Upper lobe of left lung (tissue), 4 donors: ENCODE data around the gene ZSCAN5C.
"Not testable (repeated sequence)": the region's sequence is repeated elsewhere in the genome, so short reads cannot be mapped to it uniquely, and the experiment has no call there.

ENCODE experiments used
- POLR2A ChIP-seq, 4 donors: fragments of 450-650 bp; IDR thresholded peaks; one replicate each; pipeline ENCODE4 v1.5.1; 2016 to 2017; ENCODE audit warnings: antibody characterized with exemption in 4 of 4, mild to moderate bottlenecking in 2 of 4
- POLR2AphosphoS5 ChIP-seq, 2 donors: sonication (generic); formaldehyde crosslinking; IDR thresholded peaks; one replicate each; pipeline ENCODE4 v1.5.1; 2017; ENCODE audit warnings: antibody characterized with exemption in 2 of 2
- TF ChIP-seq, protein P1 (sequence below), 6 experiments: fragments of 450-650 bp in 4 of 6; fragments of 200-600 bp in 2 of 6; sonication (generic) in 2 of 6; IDR thresholded peaks; one replicate each; pipeline ENCODE4 v1.5.1; 2016 to 2019; ENCODE audit warnings: antibody characterized with exemption in 6 of 6

DNA sequence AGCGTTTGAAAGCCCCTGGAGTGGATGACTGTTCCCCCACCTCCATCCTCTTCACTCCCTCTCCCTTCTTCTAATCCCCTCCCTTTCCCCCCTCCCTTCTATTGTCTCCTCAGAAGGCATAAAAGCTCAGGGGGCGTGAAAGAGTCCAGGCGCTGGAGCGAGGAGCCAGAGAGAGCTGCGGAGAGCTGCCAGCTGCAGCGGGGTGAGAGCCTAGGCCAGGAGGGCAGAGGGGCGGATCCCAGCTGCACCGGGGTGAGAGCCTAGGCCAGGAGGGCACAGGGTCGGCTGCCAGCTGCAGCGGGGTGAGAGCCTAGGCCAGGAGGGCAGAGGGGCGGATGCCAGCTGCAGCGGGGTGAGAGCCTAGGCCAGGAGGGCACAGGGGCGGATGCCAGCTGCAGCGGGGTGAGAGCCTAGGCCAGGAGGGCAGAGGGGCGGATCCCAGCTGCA lies 26.2 kb upstream of the ZSCAN5C start, which contains the start of gene GALP:
- TF ChIP-seq, protein P1, sequence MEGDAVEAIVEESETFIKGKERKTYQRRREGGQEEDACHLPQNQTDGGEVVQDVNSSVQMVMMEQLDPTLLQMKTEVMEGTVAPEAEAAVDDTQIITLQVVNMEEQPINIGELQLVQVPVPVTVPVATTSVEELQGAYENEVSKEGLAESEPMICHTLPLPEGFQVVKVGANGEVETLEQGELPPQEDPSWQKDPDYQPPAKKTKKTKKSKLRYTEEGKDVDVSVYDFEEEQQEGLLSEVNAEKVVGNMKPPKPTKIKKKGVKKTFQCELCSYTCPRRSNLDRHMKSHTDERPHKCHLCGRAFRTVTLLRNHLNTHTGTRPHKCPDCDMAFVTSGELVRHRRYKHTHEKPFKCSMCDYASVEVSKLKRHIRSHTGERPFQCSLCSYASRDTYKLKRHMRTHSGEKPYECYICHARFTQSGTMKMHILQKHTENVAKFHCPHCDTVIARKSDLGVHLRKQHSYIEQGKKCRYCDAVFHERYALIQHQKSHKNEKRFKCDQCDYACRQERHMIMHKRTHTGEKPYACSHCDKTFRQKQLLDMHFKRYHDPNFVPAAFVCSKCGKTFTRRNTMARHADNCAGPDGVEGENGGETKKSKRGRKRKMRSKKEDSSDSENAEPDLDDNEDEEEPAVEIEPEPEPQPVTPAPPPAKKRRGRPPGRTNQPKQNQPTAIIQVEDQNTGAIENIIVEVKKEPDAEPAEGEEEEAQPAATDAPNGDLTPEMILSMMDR (IDR thresholded peaks at IDR 0.05) = not testable (repeated sequence)
- TF ChIP-seq POLR2A, POLR2AphosphoS5 (IDR thresholded peaks at IDR 0.05): not testable (repeated sequence)
